Stimulated activated CD8-positive, alpha-beta memory T cell treated with anti-CD3 and anti-CD28 coated beads, Interleukin-4, amount 100 ng/mL, for 24 hours (primary cell): ENCODE data around the gene CLEC20A.
"Not testable (repeated sequence)": the region's sequence is repeated elsewhere in the genome, so short reads cannot be mapped to it uniquely, and the experiment has no call there.

Experiments
- DNase-seq: peaks from one replicate; pipeline ENCODE4 v3.0.0-alpha.2; 2020; ENCODE audit warnings: low read depth

The CLEC20A gene

DNA sequence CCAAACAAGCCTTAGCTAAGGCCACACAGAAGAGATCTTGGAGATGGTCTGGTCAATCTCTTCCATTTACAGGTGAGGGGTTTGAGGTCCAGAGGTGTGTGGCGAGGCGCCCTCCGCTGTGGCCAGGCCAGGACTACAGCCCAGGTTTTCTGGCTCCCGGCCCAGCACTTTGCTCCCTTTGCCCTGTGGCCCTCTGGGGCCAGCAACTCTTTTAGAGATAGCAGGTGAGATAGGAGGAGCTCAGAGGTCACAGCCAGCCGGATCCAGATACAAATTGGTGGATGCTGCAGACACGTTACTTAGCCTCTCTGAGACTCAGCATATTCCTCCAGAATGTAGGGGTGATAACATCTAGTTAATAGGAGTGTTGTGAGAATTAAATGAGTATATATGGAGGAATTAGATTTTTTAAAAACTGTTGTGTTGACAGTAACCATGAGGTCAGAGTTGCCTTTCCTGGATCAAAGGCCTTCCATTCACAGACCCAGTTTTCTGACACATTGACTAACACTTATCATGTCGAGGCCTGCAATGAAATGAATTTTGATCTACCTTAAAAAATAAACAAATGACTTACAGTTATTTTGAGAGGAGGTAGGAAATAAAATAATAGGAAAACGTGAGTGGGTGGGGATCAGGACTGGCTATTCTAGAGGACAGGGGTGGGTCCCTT lies 32.7 kb upstream of the CLEC20A start:
- DNase-seq: no peak

- DNase-seq: no peak
Measured at GRCh38 chr1:178528953-178529335, 32.2 kb upstream of the CLEC20A start.

DNA sequence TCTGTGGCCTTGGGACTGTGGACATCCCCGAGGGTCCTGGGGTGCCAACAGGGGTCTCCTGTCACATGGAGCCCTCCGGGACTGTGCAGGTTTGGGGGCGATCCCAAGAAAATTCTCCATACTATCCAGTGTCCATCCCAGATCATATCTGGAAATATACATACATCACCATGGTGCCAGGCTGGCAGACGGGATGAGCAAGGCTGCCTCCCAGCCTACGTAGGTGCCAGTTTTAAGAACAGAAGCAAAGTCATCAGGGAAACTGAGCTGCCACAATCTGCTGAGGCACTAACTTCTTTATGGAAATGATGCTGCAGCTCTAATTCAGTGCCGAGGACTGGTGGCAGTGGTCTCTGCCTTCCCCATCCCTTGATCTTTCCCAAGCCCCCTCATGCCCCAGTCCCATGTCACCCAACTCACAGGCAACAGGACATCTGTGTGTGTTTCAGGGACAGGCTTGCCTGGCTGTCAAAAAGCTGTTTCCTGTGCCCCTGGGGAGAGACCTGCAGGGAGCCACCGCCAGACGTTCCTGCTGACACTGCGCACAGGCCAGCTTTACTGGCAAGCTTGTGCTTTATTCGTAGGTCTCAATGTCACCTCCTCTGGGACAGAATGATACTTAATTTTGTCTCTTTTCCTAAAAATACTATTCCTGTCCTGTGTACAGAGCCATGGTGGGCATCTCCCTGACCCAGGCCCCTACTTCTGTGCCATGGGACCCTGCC lies 31.6 kb upstream of the CLEC20A start:
- no peak for DNase-seq

- no peak for DNase-seq
Measured at GRCh38 chr1:178527117-178527516, 30.4 kb upstream of the CLEC20A start.

DNA sequence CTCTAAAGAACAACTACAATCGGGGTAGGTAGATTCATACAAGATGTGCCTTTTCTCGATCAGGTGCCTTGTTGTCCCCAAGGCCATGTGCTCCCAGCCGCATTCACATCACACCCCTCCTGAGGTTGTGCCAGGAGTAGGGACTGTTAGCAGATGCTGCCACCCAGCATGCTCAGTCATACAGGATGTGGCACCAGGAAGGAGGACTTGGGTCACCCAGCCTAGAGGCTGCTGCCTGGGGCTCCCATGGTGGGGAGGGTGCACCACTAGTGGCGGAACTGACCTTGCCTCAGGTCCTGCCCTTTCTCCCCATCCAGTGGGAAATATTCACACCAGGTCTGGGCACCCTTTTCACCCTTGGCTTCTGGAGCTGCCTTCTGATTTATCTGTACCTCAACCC lies 24.5 kb upstream of the CLEC20A start:
- no peak for DNase-seq

- DNase-seq: no peak
Measured at GRCh38 chr1:178520803-178521202, 24.0 kb upstream of the CLEC20A start.

DNA sequence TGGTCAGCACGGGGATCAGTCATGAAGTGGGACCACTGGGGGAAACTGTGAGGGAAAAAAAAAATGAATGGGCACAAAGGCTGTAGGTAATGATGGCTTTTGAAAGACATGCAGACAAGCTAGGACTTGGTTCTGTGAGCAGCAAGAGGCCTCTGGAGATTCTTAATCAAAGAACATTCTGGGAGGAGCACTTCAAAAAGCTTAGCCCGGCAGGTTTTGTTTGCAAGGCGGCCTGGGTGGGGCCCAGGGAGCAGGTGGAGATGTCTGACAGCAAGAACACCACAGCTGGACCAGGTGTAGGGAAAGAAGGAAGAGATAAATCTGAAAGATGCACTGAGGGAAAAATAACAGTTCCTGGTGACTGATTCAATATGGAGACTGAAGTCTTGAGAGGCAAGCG lies 22.1 kb upstream of the CLEC20A start:
- no peak for DNase-seq

DNA sequence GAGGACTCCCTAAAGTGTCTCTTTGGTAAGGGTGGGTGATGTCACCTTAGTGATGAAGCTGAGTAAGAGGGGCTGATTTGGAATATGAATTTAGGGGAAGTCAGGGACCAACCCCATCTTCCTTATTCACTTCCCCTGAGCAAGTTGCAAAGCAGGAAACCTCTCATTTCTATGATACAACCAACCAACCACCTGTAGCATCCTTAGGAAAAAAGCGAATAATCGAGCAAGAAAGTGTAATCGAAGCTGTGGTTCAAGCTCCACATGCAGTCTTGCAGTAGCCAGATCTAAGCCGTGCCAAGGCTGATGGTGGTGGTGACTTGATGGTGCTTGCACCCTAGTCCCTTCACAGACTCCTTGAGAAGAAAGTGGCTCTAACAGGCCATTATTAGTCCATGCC lies 19.3 kb upstream of the CLEC20A start:
- no peak for DNase-seq

DNA sequence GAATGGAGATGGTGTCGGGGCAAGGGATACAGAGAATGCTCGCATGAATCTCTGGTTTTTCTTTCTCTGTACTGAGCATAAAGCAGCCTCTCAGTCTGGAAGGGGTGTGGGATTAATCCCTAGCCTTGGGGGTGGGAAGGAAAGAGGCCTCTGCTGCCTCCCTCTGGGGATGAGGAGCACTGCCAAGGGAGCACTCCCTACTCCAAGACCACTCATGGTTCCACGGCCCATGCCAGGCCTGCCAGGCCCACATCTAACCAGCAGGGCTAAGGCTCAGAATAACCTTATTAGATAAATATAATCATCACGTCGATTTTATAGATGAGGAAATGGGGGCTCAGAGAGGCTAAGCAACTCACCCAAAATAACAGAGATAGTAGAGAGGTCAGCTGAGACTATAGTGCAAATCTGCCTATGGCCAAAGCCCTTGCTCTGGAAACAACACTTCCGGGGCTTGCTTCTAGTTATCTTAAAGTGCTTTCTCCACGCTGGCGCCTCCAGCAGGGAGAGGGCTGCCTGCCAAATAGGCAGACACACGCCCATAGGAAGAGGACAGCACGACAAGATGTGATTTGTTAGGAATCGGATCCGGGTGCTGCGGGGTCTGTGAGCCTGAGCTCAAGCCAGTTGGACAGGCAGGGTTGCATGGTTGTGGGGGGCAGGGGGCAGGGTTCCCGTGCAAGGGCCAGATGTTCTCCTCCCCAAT lies 16.7 kb upstream of the CLEC20A start:
- DNase-seq: no peak

GRCh38 chr1:178512566-178513277 lies 16.0 kb upstream of the CLEC20A start, which contains the start of gene TEX35:
Gene TEX35 (plus strand): TSS chr1:178513109. CDS start chr1:178513189, 80 bp downstream.
- no peak for DNase-seq

DNA sequence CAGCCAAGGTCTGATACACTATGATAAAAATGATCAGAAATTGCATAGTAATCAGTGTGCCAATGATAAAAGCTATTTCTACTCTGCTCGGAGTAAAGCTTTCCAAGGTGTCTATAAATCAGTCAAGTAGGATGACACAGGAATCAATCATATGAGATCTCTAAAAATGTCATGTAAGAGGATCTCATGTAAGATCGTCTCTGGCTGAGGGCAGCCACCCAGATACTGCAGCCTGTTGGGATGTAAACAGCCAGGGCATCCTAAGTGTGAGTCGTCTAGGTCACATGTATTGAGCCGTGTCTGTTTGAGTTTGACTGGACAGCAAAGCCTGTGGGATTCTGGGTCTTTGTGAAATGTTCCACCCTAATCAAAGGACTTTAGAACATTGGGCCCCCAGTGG lies 13.4 kb upstream of the CLEC20A start:
- no peak for DNase-seq

DNA sequence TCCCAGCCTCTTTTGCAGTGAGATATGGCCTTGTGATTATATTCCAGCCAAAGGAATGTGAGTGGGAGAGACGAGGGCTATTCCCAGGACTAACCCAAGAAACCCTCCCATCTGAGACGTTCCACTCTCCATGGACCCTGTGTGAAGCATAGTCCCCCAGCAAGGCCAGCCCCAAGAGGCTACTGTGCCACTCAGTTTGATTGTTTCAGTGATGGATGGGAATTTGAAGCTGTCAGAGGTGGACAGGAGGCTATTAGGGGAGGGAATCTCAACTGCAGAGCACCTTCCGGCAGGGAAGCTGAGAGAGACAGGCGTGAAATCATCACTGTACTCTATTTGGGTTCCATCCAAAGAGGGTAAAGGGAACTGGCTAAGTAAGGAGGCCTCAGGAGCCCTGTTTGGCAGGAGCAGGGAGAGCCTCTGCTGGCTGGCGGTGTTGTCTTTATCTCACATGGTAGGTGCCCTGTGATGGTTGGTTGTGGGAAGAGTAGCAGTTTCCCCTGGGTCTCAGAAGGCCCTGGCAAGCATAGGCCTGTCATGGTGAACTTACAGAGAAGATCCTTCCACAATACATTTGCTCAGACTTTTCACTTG lies 12.7 kb upstream of the CLEC20A start:
- DNase-seq: no peak

- DNase-seq: no peak
Measured at GRCh38 chr1:178506669-178507068, 9.9 kb upstream of the CLEC20A start.

GRCh38 chr1:178506177-178506576 lies 9.4 kb upstream of the CLEC20A start:
- no peak for DNase-seq

- DNase-seq: no peak
Measured at GRCh38 chr1:178504286-178504685, 7.5 kb upstream of the CLEC20A start.

DNA sequence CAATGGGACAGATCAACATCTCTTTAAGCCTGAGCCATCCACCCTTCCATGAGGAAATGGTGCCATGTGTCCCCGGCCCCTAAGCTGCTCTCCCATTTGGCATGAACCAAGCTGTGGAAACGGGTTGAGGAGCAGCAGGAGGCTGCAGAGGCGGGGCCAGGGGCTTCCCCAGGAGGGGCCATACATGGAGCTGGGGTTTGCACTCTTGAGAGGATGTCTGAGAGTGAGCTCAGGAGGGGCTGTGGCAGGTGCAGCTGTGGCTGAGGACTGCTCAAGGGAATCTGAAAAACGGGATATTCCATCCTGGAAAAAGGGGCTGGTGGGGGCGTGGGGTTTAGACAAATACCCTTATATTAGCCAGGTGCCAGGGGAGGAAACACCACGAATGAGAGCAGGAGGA lies 7.1 kb upstream of the CLEC20A start:
- DNase-seq: no peak

DNA sequence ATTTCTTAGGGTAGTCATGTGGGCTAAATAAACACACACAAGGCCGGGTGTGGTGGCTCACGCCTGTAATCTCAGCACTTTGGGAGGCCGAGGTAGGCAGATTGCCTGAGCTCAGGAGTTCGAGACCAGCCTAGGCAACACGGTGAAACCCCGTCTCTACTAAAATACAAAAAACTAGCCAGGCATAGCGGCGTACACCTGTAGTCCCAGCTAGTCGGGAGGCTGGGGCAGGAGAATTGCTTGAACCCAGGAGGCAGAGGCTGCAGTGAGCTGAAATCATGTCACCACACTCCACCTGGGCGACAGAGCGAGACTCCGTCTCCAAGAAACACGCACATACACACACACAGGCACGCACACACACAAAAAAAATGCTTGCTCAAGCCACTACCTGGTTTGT lies 6.6 kb upstream of the CLEC20A start:
- DNase-seq: not testable (repeated sequence)

DNA sequence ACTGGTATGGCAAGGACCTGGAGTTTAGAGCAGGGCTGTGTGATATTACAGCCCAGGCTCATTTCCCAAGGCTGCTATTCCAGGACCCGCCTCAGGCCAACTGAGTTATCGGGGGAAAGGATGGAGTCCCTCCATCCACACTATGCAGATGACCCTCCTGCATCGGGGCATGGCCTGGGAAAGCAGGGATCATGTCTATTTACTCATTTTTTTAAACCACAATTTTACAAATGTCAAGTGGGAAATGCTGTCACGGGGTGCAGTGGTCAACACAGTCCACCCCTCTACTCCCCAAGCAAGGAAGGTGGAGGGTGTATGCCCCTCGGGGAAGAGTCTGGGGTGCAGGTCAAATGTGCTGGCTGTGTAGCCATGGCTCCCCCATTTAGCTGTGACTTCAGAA lies 6.1 kb upstream of the CLEC20A start:
- no peak for DNase-seq

- DNase-seq: no peak
Measured at GRCh38 chr1:178502330-178502714, 5.6 kb upstream of the CLEC20A start.

- peak; percentile 24 for DNase-seq
Measured at GRCh38 chr1:178501705-178502329, 5.1 kb upstream of the CLEC20A start.

- DNase-seq: no peak
Measured at GRCh38 chr1:178500936-178501554, 4.3 kb upstream of the CLEC20A start.
